Measurements from ENCODE around the gene ATXN2L.

DNA sequence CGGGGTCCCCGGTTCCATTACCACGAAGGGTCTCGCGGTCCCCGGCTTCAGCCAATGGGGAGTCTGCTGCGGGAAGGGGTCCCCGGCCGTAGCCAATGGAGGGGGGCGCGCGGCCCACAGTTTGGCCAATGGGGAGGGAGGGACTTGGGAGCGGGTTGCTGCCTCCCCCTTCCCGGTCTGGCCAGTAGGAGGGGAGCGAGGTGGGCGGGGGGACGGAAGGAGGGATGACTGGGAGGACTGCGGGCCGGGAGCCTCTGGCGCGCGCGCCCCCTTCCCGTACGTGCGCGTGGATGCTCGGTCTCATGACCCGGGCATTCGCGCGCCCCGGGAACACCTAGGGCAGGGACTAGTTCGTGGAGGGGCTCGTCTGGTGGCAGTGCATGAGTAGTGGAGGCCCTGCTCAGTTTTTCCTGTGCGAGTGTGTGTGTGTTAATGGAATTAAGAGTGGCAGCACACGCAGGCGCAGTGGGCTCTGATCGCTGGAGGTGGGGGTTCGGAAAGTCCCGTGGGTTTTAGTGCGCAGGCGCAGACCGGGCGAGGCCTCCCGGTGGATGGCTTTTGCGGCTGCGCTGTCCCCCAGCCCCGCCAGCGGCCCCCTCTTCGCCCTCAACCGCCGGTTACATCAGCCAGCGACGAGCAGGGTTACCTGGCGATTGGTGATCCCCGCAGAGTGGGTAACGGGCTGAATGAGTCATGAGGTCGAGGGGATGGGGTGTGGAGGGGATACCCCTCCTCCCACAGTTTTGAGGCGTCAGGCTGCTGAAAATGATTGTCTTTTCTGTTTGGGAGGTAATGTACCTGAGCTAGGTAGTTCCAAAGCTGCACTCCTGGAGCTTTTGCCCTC, 1.3 kb downstream of the ATXN2L start:
- TF ChIP-seq, protein P1, sequence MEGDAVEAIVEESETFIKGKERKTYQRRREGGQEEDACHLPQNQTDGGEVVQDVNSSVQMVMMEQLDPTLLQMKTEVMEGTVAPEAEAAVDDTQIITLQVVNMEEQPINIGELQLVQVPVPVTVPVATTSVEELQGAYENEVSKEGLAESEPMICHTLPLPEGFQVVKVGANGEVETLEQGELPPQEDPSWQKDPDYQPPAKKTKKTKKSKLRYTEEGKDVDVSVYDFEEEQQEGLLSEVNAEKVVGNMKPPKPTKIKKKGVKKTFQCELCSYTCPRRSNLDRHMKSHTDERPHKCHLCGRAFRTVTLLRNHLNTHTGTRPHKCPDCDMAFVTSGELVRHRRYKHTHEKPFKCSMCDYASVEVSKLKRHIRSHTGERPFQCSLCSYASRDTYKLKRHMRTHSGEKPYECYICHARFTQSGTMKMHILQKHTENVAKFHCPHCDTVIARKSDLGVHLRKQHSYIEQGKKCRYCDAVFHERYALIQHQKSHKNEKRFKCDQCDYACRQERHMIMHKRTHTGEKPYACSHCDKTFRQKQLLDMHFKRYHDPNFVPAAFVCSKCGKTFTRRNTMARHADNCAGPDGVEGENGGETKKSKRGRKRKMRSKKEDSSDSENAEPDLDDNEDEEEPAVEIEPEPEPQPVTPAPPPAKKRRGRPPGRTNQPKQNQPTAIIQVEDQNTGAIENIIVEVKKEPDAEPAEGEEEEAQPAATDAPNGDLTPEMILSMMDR (IDR thresholded peaks at IDR 0.05): no peak
- no peak for TF ChIP-seq SIN3A (IDR thresholded peaks at IDR 0.05; ENCODE audit: borderline replicate concordance, insufficient read depth, low read depth, low read length)

All from Panc1 (cell line).